Activated CD4-positive, alpha-beta T cell treated with anti-CD3 and anti-CD28 coated beads, Interleukin-2, amount 10 ng/mL, durations not matched to agents 7 days and 5 days (primary cell): ENCODE measurements around the gene HIVEP1. TPM values are rescaled to one million over a fixed set of nuclear protein-coding genes. Genes with fewer than 3 reads are reported as not detected.

Source experiments
- CTCF ChIA-PET: fragments of 350-600 bp; sonication (Branson Sonifier 250); formaldehyde crosslinking; loops from one replicate; lab custom pipeline; 2021; ENCODE audit warnings: antibody characterized with exemption; lab: Charles Lee
- POLR2A ChIA-PET: fragments of 350-600 bp; sonication (Branson Sonifier 250); formaldehyde crosslinking; loops from one replicate; lab custom pipeline; 2021; ENCODE audit warnings: antibody characterized with exemption; lab: Charles Lee
- DNase-seq: peaks from one replicate; pipeline ENCODE4 v3.0.0-alpha.2; 2020
- H3K27ac Mint-ChIP-seq: one replicate; pipeline ENCODE4 v1.8.0; 2021; ENCODE audit warnings: mild to moderate bottlenecking, moderate library complexity, mixed read lengths
- H3K27me3 Mint-ChIP-seq: one replicate; pipeline ENCODE4 v1.8.0; 2021; ENCODE audit warnings: mixed read lengths
- H3K36me3 Mint-ChIP-seq: one replicate; pipeline ENCODE4 v1.8.0; 2021; ENCODE audit warnings: low read depth, mixed read lengths
- H3K4me1 Mint-ChIP-seq: one replicate; pipeline ENCODE4 v1.8.0; 2021; ENCODE audit warnings: mixed read lengths
- H3K4me3 Mint-ChIP-seq: one replicate; pipeline ENCODE4 v1.8.0; 2021; ENCODE audit warnings: mild to moderate bottlenecking, moderate library complexity, mixed read lengths
- H3K9me3 Mint-ChIP-seq: one replicate; pipeline ENCODE4 v1.8.0; 2021; ENCODE audit warnings: mixed read lengths
- total RNA-seq, 2 experiments: library from RNA; stranded (reverse); gene quantifications; one replicate each; pipeline ENCODE4 v1.2.3, GENCODE V29; 2021

Gene HIVEP1
- total RNA-seq, 2 experiments from 2014 or later = 24.2 to 33.0 TPM

DNA sequence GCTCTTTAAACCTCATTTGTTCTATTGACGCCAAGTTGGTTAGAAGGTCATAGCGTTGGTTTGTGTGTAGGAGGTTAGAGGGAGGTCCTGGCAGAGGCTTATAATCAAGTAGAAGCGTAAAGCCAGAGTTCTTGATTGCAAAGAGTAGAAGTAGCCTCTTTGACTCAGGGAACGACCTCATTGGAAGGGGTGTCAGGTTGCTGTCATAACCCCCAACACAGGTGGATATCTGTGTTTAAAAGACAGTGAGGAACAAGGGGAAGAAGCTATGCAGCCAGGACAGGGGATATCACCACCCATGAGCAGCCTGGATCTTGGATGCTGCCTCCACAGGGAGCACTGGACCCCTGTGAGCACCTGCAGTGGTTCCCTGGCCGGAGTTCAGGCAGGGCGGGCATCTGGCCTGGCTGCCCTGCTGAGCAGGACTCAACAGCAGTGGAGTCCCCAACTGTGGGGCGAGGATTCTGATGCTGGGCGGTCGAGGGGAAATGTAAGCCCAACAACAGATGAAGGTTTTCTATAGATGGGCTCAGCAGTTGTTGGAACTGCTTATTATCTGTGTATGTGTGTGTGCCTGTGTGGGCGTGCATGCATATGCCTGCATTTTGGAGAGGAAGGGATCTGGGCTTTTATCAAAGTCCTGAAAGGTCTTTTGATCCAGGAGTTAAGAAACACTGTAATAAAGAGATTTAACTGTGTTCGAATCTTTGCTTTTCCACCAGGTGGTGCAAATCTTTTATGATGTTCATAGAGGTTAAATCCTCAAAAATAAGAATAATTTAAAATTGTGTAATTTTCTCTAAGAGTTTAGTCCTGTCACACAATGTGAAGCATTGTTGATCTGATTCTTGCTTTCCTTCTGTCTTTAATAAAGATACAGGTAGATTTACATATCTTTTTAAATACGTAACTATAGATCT, 27.7 kb downstream of the HIVEP1 start:
- Mint-ChIP-seq H3K9me3 (peaks cover 6% of the 10 kb centered on the region), H3K27ac (no peak overlapping the region), H3K36me3 (peaks cover 23% of the 10 kb centered on the region), H3K27me3 (no peaks in the 10 kb centered on the region), H3K4me1 (peaks cover 64% of the 10 kb centered on the region), H3K4me3 (no peak overlapping the region)
- CTCF ChIA-PET = interaction anchor here (1.1 to 1.2 kb wide), 4 partner anchors 18 to 384 kb away, joined by 3 to 4 read pairs (median 4); no protein-coding TSS in a partner anchor
- no peak for DNase-seq
- POLR2A ChIA-PET = no interaction called here

DNA sequence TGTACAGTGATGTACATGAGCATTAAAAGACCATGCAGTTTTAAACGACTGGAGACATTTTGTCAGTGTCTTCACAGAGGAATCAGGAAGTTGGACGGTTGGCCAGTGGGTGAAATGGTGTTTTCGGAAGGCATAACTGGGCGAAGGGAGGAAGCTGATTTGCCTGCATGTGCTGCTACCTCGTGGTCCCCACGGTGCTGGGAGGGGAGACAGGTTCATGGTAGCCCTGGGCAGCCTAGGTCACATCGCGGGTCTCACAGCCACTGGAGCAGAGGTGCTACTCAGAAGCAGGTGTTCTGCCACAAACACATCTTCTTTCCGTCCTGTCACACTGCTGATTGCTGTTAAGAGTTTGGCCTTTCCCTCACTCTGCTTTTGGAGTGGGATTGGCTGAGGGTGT, 35.2 kb downstream of the HIVEP1 start:
- CTCF ChIA-PET = no interaction called here
- POLR2A ChIA-PET = no interaction called here
- H3K27me3 Mint-ChIP-seq = no peaks in the 10 kb centered on the region
- peaks cover 19% of the 10 kb centered on the region for H3K36me3 Mint-ChIP-seq
- peak overlapping the region; percentile 52 for H3K27ac Mint-ChIP-seq
- no peak for DNase-seq
- no peaks in the 10 kb centered on the region for H3K9me3 Mint-ChIP-seq
- peaks cover 71% of the 10 kb centered on the region for H3K4me1 Mint-ChIP-seq
- no peak overlapping the region for H3K4me3 Mint-ChIP-seq

DNA sequence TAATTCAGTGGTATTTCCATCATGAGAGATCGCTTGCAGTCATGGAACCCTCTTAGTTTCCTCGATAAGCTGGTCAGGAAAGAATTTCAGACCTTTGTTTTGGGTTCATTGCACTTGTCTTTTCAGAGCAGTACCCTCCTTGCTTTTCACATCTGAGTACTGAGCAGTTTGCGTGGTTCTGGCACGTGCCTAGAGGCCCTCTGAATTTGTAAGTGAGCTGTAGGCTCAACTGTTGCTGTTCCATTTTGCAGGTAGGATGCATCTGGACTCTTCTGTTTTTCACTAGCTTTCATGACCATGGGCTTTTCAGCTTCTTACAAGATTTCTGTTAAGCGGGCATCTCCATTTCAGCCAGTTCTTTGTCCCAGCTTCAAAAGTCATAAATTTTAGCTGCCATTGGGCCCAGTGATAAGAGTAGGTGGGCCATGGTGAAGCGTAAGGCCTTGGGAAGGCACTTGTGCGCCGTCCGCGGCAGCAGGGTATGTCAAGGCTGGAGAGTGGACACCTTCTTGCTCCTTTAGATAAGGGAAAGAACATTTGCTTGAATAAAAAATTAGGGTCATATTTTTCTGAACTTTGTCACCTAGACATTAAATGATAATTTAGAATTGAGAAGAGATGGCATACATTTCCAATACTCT, 35.8 kb downstream of the HIVEP1 start:
- peaks cover 75% of the 10 kb centered on the region for H3K4me1 Mint-ChIP-seq
- peak overlapping the region; percentile 52 for H3K27ac Mint-ChIP-seq
- no peaks in the 10 kb centered on the region for H3K9me3 Mint-ChIP-seq
- no peak overlapping the region for H3K4me3 Mint-ChIP-seq
- ChIA-PET POLR2A (no interaction called here), CTCF (interaction anchor here (1.1 kb wide), 1 partner anchor 69 kb away, joined by 5 read pairs; no protein-coding TSS in a partner anchor)
- DNase-seq = no peak
- H3K27me3 Mint-ChIP-seq = no peaks in the 10 kb centered on the region
- H3K36me3 Mint-ChIP-seq = peaks cover 21% of the 10 kb centered on the region

DNA sequence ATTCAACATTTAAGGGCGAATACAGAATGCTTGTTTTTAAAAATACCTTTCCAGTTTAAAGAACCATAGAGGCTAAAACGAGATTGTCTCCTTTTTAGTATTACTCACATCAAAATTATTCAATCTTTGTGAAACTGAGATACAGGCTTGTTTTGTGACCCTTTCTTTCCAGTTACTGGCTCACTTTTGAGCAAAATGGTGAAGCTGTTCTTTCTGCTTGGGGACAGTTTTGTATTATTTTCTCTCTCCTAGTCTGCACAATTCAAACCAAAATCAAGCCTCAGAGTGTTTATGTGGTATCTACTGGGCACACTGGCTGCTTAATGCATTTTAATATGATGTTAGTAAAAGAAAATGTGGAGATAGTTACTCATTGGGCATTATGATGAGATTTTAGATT, 36.5 kb downstream of the HIVEP1 start:
- DNase-seq = no peak
- Mint-ChIP-seq H3K27me3 (no peaks in the 10 kb centered on the region), H3K36me3 (peaks cover 19% of the 10 kb centered on the region), H3K4me3 (no peak overlapping the region), H3K9me3 (no peaks in the 10 kb centered on the region), H3K27ac (peak overlapping the region; percentile 43), H3K4me1 (peaks cover 79% of the 10 kb centered on the region)
- POLR2A ChIA-PET = no interaction called here
- CTCF ChIA-PET = interaction anchor here (1.1 kb wide), 1 partner anchor 70 kb away, joined by 5 read pairs; no protein-coding TSS in a partner anchor

DNA sequence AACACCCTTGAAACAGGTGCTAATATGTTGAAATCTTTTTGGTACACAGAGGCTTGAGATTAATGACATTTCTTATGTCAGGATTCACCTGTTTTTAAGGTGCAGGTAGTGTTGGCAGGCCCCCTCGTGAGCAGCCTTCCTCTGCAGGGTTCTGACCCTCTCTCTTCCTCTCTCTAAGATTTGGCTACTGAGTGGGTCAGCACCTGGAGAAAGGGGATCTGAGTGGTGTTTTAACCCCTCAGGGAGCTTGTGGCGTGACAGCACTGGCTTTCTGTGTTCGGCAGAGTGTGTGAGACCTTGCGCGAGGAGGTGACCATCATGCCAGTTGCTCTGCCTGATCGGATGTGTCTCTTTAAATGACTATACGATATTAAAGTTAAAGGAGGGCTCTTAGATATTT, 37.1 kb downstream of the HIVEP1 start:
- ChIA-PET CTCF (interaction anchor here (0.9 kb wide), 1 partner anchor 15 kb away, joined by 4 read pairs; no protein-coding TSS in a partner anchor), POLR2A (no interaction called here)
- peaks cover 19% of the 10 kb centered on the region for H3K36me3 Mint-ChIP-seq
- peaks cover 79% of the 10 kb centered on the region for H3K4me1 Mint-ChIP-seq
- H3K4me3 Mint-ChIP-seq = no peak overlapping the region
- DNase-seq = no peak
- peak overlapping the region; percentile 69 for H3K27ac Mint-ChIP-seq
- no peaks in the 10 kb centered on the region for H3K27me3 Mint-ChIP-seq
- H3K9me3 Mint-ChIP-seq = no peaks in the 10 kb centered on the region

DNA sequence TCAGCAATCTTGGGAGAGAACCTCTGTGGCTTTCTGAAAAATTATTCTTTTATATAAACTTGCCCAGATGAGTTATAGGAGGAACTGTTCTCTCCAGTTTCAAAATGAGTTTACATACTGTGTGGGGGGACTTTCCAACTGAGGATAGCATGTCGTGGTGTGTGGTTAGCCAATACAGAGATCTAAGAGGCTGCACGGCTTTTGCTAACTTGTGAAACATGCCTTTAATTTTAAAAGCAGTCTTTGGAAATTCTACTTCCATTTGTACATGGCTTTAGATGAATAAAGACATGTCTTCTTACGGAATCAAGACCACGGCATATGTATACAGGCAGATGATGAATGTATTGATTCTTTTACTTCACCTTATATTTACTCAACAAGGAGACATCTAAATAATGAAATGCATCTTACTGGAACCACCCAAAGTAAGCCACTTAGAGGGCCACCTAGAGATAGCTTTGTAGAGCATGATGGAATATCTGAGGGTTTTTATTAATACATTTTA, 39.8 kb downstream of the HIVEP1 start:
- ChIA-PET POLR2A (no interaction called here), CTCF (interaction anchor here (1.3 kb wide), 1 partner anchor 15 kb away, joined by 5 read pairs; no protein-coding TSS in a partner anchor)
- Mint-ChIP-seq H3K9me3 (no peaks in the 10 kb centered on the region), H3K36me3 (peaks cover 18% of the 10 kb centered on the region), H3K4me1 (peaks cover 69% of the 10 kb centered on the region), H3K27ac (peak overlapping the region; percentile 89), H3K27me3 (no peaks in the 10 kb centered on the region), H3K4me3 (peak overlapping the region; percentile 50)
- peak; percentile 80 for DNase-seq

DNA sequence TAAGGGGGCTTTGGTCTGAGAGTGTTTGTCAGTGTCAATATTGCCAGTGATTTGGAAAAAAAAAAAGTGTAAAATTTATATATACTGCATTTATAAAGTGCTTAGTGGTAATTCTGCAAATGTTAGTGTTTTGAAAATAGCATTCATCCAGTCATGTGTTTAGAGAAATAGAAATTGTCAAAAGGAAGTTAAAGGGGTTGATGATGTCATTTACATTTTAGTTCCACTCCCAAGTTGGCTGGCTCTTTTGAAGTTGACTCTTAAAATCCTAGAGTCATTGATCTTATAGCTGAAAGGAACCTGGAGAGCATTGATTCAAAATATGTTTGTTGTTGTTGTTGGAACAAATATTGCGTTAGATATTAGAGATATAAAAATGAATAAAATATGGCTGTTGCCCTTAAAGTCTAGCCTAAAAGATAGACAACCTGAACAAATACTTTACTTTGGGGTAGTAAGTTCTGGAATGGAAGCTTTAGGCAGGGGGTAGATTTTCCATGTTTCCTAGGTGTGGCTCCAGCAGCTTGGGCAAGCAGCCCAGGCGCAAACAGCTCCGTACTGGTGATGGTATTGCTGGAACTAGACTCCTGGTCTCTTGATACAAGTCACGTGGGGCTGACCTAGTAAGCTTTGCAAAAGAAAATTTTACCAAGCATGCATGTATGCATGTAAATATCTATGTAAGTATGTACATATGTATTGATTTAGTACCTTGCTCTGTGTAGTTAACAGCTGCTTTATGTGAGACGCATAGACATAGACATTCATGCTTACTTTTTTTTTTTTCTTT, 46.3 kb downstream of the HIVEP1 start:
- Mint-ChIP-seq H3K27ac (no peak overlapping the region), H3K9me3 (no peaks in the 10 kb centered on the region), H3K4me3 (no peak overlapping the region), H3K36me3 (peaks cover 7% of the 10 kb centered on the region), H3K27me3 (no peaks in the 10 kb centered on the region), H3K4me1 (peaks cover 49% of the 10 kb centered on the region)
- ChIA-PET POLR2A (no interaction called here), CTCF (no interaction called here)
- DNase-seq = no peak

DNA sequence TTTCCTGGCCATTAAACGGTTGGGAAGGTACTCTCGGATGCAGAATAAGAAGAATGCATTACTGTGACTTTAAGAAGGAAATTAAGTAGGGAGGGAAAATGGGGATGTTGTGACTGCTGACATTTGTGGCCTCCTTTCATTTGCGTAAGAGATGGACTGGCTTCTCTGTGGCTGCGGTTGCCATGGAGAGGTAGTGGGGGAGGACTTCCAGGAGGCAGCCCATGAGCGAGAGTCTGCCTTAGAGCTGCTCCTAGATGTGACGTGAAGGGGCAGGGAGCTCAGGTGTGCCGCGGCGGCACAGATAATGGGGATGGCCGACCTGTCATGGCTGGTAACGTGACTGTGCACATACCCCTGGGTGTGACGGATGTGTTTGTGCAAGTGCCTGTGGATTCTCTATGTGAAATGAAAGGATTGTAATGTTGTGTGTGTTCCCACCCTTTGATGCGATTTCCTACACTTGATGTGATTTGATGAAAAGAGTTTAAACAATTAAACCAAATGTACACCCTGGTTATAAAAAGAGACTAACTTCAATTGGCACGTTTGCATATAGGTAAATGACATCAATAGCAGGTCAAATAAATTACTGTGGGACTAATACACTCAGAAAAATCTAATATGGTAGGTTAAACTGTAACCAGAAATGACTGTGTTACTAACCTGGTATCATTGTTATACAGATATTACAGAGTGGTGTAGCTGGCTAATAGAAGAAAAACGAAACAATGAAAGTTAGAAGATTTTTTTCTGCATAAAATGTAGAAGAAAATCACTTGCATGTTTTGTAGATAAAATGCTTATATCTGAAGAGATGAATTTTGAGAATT, 48.9 kb downstream of the HIVEP1 start:
- peak; percentile 71 for DNase-seq
- ChIA-PET POLR2A (no interaction called here), CTCF (interaction anchor here (0.5 to 1.0 kb wide), 2 partner anchors 13 to 254 kb away, joined by 3 read pairs; no protein-coding TSS in a partner anchor)
- Mint-ChIP-seq H3K4me3 (peak overlapping the region; percentile 65), H3K4me1 (peaks cover 64% of the 10 kb centered on the region), H3K27ac (peak overlapping the region; percentile 86), H3K36me3 (peaks cover 11% of the 10 kb centered on the region), H3K9me3 (no peaks in the 10 kb centered on the region), H3K27me3 (no peaks in the 10 kb centered on the region)

DNA sequence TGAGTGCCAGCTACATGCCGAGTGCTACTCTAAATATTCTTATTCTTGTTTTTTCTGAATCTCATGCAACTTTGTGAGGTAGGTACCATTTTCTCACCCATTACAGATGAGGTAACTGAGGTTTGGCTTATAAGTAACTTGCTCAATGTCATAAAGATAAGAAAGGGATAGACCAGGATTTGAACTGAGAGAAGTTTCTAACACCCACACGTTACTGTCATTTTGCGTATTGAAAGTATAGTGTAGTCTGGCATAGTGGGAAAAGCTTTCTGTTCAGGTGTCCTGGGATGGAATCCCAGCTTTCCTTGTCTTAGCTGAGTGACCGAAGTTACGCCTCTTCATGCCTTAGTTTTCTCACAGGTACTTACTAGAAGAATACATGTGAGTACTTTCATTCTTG, 50.5 kb downstream of the HIVEP1 start:
- Mint-ChIP-seq H3K27me3 (no peaks in the 10 kb centered on the region), H3K36me3 (peaks cover 11% of the 10 kb centered on the region), H3K4me1 (peaks cover 65% of the 10 kb centered on the region), H3K4me3 (no peak overlapping the region), H3K9me3 (no peaks in the 10 kb centered on the region), H3K27ac (no peak overlapping the region)
- ChIA-PET CTCF (interaction anchor here (0.6 kb wide), 1 partner anchor 27 kb away, joined by 3 read pairs; no protein-coding TSS in a partner anchor), POLR2A (no interaction called here)
- no peak for DNase-seq

DNA sequence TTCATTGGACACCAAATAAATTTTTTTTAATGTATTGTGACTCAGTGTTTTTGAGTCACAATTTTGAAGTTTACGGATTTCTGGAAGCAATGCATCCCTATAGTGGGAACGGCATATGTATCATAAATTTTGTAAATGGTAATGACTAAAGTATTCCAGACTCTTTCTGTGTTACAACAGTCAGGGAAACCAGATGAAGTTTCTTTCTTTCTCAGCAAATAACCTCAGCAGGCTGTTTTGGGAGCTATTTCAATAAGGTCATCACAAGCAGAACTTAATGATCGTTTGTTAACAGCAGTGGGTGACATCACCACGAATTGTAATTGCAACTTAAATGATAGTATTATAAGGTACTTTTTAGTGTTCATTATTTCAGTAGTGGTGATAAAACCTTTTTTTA, 52.0 kb downstream of the HIVEP1 start:
- ChIA-PET POLR2A (no interaction called here), CTCF (interaction anchor here (1.0 to 1.8 kb wide), 2 partner anchors 10 to 89 kb away, joined by 3 to 5 read pairs; no protein-coding TSS in a partner anchor)
- H3K4me1 Mint-ChIP-seq = peaks cover 53% of the 10 kb centered on the region
- H3K27me3 Mint-ChIP-seq = no peaks in the 10 kb centered on the region
- DNase-seq = no peak
- H3K27ac Mint-ChIP-seq = no peak overlapping the region
- H3K36me3 Mint-ChIP-seq = peaks cover 7% of the 10 kb centered on the region
- H3K9me3 Mint-ChIP-seq = no peaks in the 10 kb centered on the region
- H3K4me3 Mint-ChIP-seq = no peak overlapping the region

DNA sequence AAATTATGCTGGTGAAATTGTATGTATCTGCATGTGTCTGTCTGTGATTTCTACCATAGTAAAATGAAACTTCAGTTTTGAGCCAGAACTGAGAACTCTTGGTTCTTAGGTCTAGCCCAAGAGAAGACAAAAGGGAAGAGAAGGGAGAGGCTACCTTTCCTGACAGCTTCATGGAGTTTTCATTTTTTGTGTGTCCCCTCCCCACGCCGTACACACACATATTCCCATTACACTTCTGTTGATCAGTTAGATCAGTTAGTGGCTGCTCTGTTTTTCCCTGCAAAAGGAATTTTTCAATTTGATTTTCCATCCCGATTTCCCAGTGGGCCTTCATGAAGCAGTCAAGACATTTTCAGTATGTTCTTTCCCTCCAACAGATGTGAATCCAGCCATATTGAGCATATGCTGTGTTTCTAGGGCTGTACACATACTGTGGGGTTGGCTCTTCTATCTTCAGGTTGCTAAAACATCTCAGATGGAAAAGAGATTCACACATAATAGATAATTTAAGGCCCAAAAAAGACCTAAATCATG, 52.5 kb downstream of the HIVEP1 start:
- no peaks in the 10 kb centered on the region for H3K27me3 Mint-ChIP-seq
- peaks cover 6% of the 10 kb centered on the region for H3K36me3 Mint-ChIP-seq
- ChIA-PET POLR2A (no interaction called here), CTCF (interaction anchor here (1.8 kb wide), 1 partner anchor 9 kb away, joined by 5 read pairs; no protein-coding TSS in a partner anchor)
- peaks cover 48% of the 10 kb centered on the region for H3K4me1 Mint-ChIP-seq
- no peak overlapping the region for H3K27ac Mint-ChIP-seq
- DNase-seq = no peak
- no peaks in the 10 kb centered on the region for H3K9me3 Mint-ChIP-seq
- no peak overlapping the region for H3K4me3 Mint-ChIP-seq
